HFFc6 (cell line): ENCODE results near the gene KRTAP19-8. TPM values are rescaled to one million over a fixed set of nuclear protein-coding genes. Genes with fewer than 3 reads are reported as not detected.

Experiments used
- DNase-seq: peaks from one replicate; pipeline ENCODE4 v3.0.0-alpha.2; 2018
- H3K27ac Mint-ChIP-seq: 2 replicates; pipeline ENCODE4 v1.8.0; 2020; ENCODE audit warnings: mild to moderate bottlenecking, mixed read lengths
- H3K27me3 Mint-ChIP-seq: 2 replicates; pipeline ENCODE4 v1.8.0; 2021; ENCODE audit warnings: mild to moderate bottlenecking, moderate library complexity, mixed read lengths; ENCODE audit not compliant: insufficient read depth
- H3K36me3 Mint-ChIP-seq: 2 replicates; pipeline ENCODE4 v1.8.0; 2021; ENCODE audit warnings: low read depth, mixed read lengths
- H3K4me1 Mint-ChIP-seq: 2 replicates; pipeline ENCODE4 v1.8.0; 2020; ENCODE audit warnings: low read depth, mixed read lengths
- H3K4me3 Mint-ChIP-seq: 2 replicates; pipeline ENCODE4 v1.8.0; 2020; ENCODE audit warnings: mild to moderate bottlenecking, moderate library complexity, mixed read lengths
- H3K9me3 Mint-ChIP-seq: 2 replicates; pipeline ENCODE4 v1.8.0; 2020; ENCODE audit warnings: mild to moderate bottlenecking, mixed read lengths
- CTCF ChIP-seq: fragments of 200-600 bp; sonication (generic); IDR thresholded peaks from 2 replicates; pipeline ENCODE4 v1.5.0; 2021; ENCODE audit warnings: antibody characterized with exemption, mild to moderate bottlenecking
- total RNA-seq, 6 experiments: library from RNA; stranded (reverse); fragmentation: NEBNext Ultra II Directional; extraction: Animal tissue kit (Norgen Biotek cat#: 25700); gene quantifications; 2 replicates in 1 of 6; 3 replicates in 5 of 6; pipeline ENCODE4 v1.2.3, GENCODE V29; 2021

The KRTAP19-8 gene
- total RNA-seq, 6 experiments from 2014 or later = not detected

GRCh38 chr21:31030367-31031106, 7.7 kb downstream of the KRTAP19-8 start:
- peaks cover 64% of the 10 kb centered on the region for H3K9me3 Mint-ChIP-seq
- no peak for DNase-seq

GRCh38 chr21:31023680-31024079, 14.6 kb downstream of the KRTAP19-8 start:
- TF ChIP-seq CTCF = no peak
- Mint-ChIP-seq H3K27me3 (no peaks in the 10 kb centered on the region), H3K9me3 (peaks cover 61% of the 10 kb centered on the region), H3K4me1 (no peaks in the 10 kb centered on the region), H3K36me3 (peaks cover 14% of the 10 kb centered on the region; the same call in 1 of the 2 replicates), H3K4me3 (no peak overlapping the region), H3K27ac (no peak overlapping the region)
- DNase-seq = no peak

More at GRCh38 chr21:31030367-31031106, 7.7 kb downstream of the KRTAP19-8 start:
- Mint-ChIP-seq H3K4me1 (no peaks in the 10 kb centered on the region), H3K4me3 (no peak overlapping the region), H3K27ac (no peak overlapping the region), H3K36me3 (peaks cover 5% of the 10 kb centered on the region; the same call in 1 of the 2 replicates), H3K27me3 (no peaks in the 10 kb centered on the region)
- no peak for TF ChIP-seq CTCF

DNA sequence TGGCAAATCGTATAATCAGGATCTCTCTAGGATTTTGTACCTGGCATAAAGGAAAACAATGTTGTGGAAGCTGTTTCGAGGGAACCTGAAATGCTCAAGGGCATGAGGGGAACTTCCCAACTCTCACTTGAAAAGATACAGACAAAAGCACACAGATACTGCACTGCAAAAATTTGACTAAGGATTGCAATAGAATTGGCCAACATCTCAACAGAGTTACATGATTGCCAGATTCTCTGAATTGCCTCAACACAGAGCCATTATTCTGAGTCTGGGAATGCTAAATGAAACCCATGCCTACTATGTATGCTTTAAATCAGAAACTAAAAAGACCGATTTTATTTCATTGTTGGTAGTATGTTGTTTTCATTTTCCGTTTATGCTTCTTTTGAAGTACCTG, 16.0 kb downstream of the KRTAP19-8 start:
- no peak overlapping the region for H3K27ac Mint-ChIP-seq
- no peak for DNase-seq
- peaks cover 14% of the 10 kb centered on the region; the same call in 1 of the 2 replicates for H3K36me3 Mint-ChIP-seq
- no peaks in the 10 kb centered on the region; the same call in 1 of the 2 replicates for H3K27me3 Mint-ChIP-seq
- peaks cover 54% of the 10 kb centered on the region for H3K9me3 Mint-ChIP-seq
- TF ChIP-seq CTCF = no peak
- no peaks in the 10 kb centered on the region for H3K4me1 Mint-ChIP-seq
- H3K4me3 Mint-ChIP-seq = no peak overlapping the region

GRCh38 chr21:31018232-31018631, 20.0 kb downstream of the KRTAP19-8 start:
- no peaks in the 10 kb centered on the region; the same call in 1 of the 2 replicates for H3K27me3 Mint-ChIP-seq

GRCh38 chr21:31014891-31015290, 23.4 kb downstream of the KRTAP19-8 start:
- H3K27me3 Mint-ChIP-seq = no peaks in the 10 kb centered on the region; the same call in 1 of the 2 replicates
- no peak for TF ChIP-seq CTCF
- peaks cover 29% of the 10 kb centered on the region for H3K9me3 Mint-ChIP-seq
- H3K27ac Mint-ChIP-seq = no peak overlapping the region
- no peak overlapping the region for H3K4me3 Mint-ChIP-seq
- H3K36me3 Mint-ChIP-seq = peaks cover 5% of the 10 kb centered on the region; the same call in 1 of the 2 replicates
- no peak for DNase-seq
- H3K4me1 Mint-ChIP-seq = no peaks in the 10 kb centered on the region

More at GRCh38 chr21:31018232-31018631, 20.0 kb downstream of the KRTAP19-8 start:
- Mint-ChIP-seq H3K4me3 (no peak overlapping the region), H3K9me3 (peaks cover 41% of the 10 kb centered on the region), H3K27ac (no peak overlapping the region), H3K4me1 (no peaks in the 10 kb centered on the region), H3K36me3 (peaks cover 14% of the 10 kb centered on the region; the same call in 1 of the 2 replicates)
- DNase-seq = no peak
- TF ChIP-seq CTCF = no peak
